GM10266 (cell line): ENCODE data around the gene TNFRSF12A.

ENCODE experiments used
- DNase-seq: peaks from one replicate; pipeline ENCODE4 v3.0.0; 2012; ENCODE audit errors: extremely low spot score
- CTCF ChIP-seq: IDR thresholded peaks from 2 replicates; pipeline ENCODE4 v1.5.1; 2012; ENCODE audit warnings: mild to moderate bottlenecking, low read depth; ENCODE audit not compliant: control insufficient read depth, insufficient read depth; ENCODE audit errors: missing control alignments

TNFRSF12A gene

GRCh38 chr16:2985893-2986355 lies 34.2 kb upstream of the TNFRSF12A start:
- no peak for DNase-seq
- no peak for TF ChIP-seq CTCF

- no peak for TF ChIP-seq CTCF
- DNase-seq = no peak
Measured at GRCh38 chr16:2986623-2987188, 33.5 kb upstream of the TNFRSF12A start.

- TF ChIP-seq CTCF = no peak
- no peak for DNase-seq
Measured at GRCh38 chr16:2987286-2987685, 32.9 kb upstream of the TNFRSF12A start.

GRCh38 chr16:2987833-2988232 lies 32.3 kb upstream of the TNFRSF12A start:
- DNase-seq = no peak
- TF ChIP-seq CTCF = no peak

- no peak for TF ChIP-seq CTCF
- no peak for DNase-seq
Measured at GRCh38 chr16:2988590-2989099, 31.5 kb upstream of the TNFRSF12A start.

GRCh38 chr16:2990891-2991290 lies 29.3 kb upstream of the TNFRSF12A start:
- TF ChIP-seq CTCF = no peak
- no peak for DNase-seq

- no peak for DNase-seq
- TF ChIP-seq CTCF = no peak
Measured at GRCh38 chr16:2991566-2992261, 28.5 kb upstream of the TNFRSF12A start.
